Stimulated activated CD4-positive, alpha-beta T cell treated with anti-CD3 and anti-CD28 coated beads, Interleukin-12 subunit alpha, Interleukin-12 subunit beta, amount 100 ng/mL, for 24 hours (primary cell): ENCODE data around the gene CCDC9B.

Experiments used
- DNase-seq, 2 experiments: peaks; one replicate each; pipeline ENCODE4 v3.0.0-alpha.2; 2020; ENCODE audit warnings: low read depth in 2 of 2

CCDC9B gene

DNA sequence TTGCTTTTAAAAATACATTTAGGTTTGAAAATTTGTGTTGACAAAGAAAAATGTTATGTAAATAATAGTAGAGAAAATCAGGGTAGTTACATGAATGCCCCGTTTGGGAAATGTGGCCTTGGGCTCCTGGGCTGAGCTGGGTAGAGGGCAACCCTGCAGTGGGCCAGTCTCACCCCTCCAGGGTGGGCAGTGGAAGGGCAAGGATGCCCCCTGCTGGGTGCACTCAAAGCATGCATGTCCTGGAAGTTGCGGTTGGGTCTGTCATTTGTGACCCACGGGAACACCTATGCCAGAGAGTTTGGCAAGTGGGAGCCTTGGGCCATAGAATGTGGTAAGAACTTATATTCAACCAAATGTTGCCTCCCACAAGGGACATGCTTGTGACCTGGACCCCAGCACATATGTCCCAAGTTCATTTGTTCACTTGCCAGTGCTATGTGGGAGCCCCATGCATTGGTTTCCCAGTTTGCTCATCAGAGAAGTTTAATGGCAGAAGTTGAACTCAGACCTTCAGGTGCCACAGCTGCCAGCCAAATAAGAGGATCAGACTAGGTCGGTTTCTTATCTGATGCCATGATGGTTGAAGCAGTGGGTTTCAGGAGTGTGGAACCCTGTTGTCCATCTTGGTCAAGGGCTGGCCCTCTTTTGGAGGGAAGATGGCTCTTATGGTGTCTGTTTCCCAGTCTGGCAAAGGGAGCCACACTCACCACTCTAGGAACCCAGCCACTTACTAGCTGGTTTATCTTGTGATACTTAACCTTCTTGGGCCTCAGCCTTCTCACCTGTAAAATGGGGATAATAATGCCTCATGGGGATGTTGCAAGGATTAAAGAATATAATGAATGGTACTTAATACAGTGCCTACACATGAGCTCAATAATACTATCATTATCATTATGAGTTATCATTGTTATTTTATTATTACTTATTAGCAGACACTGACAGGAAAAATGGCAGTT lies 30.5 kb downstream of the CCDC9B start:
- DNase-seq: peak in 1 of 2 experiments; percentile 51

DNA sequence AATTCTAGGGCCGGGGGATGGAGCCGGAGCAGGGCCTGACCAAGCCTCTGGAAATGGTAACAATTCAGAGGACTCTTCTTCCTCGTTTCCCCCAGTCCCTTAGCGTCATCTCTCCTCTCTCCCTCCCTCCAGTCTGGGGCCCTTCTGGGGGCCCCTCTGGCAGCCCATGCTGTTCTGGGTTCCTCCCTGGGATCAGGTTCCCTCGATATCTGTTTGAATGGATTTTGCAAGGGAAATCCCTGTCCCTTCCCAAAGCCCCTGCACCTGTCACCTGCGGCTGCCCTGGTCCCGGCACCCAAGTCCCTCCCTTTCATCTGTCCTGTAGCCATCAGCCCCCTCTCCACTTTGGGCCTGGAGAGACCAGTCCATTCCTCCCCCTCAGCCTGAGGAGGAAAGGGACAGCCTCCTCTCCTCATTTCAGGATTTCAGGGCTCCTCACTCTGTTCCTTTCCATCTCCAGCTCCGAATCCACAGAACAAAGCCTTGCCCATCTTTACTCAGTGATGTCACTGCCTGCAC lies 31.3 kb downstream of the CCDC9B start:
- no peak for DNase-seq

DNA sequence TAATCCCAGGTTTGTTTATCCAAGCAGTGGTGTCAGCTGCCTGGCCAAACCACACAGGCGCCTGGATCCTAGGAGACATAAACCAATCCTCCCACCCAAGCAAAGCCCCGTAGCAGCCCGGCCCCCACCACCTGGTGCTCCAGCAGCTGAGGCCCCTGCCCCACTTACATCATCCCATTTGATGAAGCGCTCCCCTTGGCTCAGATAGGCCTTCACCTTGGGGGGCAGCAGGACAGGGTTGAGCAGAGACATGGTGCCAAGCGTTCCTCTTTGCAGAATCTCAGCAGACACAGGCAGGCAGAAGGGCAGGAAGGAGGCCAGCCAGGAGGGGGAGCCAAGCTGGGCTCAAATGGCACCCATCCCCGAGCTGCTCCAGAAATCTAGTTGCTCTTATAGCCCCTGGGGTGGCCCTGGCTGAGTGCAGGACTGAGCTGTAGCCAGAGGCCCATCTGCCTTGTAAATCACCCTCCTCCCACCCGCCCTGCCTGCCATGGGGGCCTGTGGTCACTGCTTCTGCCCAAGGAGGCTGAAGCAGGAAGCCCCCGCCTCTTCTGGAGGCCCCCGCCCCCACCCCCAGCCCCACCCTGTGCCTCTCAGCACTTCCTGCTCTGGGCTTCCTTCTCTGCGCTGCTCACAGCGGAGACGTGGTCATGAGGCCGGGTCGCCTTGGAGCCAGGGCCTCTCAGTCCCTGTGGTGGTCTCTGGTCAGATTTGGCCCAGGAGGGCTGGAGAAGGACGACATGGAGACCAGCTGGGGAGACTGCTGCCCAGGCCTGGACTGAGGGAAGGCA lies 33.1 kb downstream of the CCDC9B start, which contains the start of gene PLCB2:
Gene PLCB2 (minus strand): TSS at position 515 of the 791 bp plus-strand sequence. CDS start 263 bp downstream, at position 252.
- peak in 1 of 2 experiments; percentile 54 for DNase-seq

DNA sequence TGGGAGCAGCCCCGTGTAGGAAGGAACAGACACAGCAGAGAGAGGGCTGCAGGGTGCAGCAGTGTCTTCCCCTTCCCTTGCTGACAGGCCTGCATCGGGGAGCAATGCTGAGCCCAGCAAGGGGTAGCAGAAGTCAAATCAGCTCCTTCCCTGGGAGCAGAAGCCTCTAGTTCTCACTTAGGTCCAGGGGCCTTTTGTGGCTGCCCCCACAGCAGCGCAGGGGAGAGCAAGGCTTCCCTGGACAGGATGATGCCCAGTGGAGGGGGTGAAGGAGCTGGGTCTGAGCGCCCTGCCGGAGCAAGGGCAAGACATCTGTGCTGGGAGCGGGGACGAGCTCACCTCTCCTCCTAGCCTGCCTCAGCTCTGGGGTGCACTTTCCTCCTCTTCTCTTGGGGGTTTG lies 33.8 kb downstream of the CCDC9B start:
- DNase-seq: no peak

DNA sequence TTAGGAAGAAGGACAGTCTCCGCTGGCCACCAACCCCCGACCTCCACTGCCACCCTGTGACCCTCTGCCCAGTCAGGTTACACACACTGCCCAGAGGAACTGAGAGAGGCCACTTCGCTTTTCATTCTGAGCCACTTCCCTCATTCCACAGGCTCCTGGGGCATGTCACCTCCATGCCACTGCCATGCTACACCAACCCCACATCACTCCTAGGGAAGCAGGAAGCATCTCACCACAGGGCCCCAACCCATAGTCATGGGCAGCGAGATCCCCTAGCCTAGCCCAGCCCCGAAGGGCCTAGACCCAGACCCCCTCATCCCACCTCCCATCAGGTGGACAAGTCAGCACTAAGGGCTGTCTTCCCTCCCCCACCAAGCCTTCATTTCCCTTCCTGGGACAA lies 34.4 kb downstream of the CCDC9B start:
- no peak for DNase-seq

DNA sequence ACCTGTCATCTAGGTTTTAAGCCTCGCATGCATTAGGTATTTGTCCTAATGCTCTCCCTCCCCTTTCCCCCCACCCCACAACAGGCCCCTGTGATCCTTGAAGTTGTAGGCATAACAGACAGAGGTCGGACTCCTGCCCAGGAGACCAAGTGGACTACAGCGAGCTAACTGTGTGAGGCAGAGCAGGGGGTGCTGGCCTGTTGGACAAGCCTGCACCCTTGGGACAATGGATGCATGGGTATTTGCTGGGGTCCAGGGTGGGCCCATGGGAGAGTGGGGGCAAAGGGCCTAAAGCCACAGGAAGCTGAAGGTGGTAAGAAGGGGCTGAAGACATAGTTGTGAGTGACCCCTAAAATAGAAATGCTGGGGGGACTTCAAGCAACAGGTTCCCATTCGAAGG lies 35.5 kb downstream of the CCDC9B start:
- no peak for DNase-seq

DNA sequence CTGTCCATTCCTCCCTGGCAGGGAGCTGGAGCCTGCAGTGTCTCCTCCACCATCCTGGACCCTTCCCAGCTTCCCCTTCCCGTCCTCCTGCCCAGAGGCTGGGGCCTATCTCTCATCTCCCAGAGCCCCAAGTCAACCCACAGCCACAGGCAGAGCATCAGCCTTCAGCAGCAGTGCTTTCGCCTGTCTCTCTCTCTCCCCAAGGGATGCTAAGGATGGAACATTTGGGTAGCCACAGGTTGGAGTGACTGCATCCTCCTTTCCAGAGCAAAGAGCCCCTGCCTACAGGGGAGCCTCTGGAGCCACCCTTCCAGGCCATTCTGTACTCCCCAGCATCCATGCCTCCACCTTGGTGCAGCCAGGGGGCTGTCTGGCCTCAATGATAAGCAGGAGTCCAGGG lies 37.2 kb downstream of the CCDC9B start:
- no peak for DNase-seq

DNA sequence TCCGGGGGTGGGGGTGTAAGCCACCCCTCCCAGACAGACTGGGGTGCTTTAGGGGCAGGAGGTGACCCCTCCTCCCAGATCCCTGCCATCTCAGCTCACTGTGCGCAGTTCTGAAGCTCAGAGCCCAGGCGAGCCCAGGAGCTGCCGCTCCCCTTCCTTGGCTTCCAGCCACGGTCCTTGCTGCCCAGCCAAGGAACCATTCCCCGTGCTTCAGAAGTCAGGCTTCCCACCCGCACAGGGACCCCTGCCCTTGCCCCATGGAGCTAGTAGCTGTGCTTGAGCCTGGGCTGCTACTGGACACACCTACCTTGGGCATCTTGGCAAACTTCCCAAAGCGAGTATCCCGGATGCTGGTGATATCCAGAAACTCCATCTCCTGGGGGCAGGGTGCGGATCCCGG lies 37.8 kb downstream of the CCDC9B start:
- no peak for DNase-seq

DNA sequence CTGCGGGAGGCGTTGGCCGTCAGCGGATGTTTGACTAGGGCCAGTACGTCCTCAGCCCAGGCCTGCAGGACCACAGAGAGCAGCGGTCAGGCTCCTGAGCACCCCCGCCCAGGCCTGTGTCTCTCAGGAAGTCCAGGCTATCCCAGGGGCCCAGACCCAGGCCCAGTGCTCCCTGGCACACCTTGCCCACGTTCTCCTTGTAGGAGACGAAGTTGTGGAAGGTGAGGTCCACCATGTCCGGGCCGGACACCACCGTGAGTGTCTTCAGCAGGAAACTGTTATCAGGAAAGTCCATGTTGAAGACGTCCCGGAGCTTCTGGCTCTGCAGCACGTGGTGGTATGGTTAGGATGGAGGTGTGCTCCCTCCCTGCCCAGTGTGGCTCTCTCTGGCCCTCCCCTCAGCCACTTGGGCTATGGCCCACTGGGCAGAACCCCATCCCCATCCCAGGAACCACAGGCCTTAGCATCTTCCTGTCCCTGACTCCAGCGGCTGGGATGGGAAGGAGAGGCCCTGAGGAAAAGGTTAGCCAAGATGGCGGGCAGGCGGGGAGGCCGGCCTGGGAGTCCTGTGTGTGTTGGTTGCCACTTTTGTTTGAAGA lies 38.4 kb downstream of the CCDC9B start:
- DNase-seq: no peak

DNA sequence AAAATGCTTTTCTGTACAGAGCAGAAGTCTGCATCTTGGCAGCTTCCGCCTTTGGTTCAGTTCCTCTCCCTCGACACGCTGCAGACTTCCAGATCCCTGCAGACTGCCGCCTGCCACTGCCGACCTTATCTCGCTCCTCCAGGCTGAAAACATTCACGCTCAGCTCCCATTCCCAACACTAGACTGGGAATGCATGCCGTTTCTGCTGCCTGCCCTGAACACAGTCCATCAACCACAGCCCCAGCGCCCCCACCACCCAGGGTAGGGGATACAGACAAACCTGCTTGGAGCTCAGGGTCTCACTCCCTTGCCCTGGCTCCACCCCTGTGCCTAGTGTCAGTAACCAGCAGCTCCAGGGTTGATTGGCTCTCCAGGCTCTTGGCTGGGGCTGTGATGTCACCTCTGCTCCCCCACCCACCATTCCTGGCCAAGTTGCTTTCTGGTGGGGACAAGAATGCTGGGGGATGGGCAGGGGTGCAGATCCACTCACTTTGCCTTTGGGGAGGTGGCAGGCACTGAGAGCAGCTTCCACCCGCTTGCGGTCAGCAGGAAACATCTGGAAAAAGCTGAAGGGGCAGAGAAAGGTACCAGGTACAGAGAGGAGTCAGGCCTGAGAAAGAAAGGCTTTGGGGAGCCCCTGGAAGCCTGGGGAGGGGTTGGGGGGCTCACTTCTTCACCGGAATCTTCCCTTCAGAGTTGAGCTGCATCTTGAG lies 39.1 kb downstream of the CCDC9B start:
- no peak for DNase-seq

DNA sequence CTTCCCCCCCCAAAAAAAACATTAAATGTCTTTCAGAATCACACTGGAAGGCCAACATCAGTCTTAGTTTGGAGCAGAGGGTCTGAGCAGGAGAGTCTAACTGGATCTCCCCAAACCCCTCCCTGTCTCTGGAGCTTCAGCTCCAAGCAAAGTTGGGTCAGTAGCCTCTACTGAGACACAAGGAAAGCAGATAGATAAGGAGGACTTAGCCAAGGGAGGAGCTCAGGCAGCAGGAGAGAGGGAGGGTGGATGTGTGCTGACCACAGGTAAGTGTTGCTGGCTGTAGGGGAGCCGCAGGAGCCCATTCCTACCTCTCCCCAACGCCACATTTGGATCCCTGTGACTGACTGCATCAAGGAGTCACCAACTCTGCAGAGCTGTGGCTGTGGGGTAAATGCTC lies 40.0 kb downstream of the CCDC9B start:
- DNase-seq: no peak

DNA sequence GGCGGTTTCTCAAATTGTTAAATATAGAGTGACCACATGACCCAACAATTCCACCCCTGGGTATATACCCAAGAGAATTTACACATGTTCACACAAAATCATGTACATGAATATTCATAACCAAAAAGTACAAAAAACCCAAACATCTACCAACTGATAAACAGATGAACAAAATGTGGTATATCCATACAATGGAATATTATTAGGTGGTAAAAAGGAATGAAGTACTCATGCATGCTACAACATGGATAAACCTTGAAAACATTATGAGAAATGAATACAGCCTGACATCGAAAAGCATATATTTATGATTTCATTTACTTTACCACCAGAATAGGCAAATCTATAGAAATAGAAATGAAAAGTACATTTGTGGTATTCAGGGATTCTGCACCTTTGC lies 40.4 kb downstream of the CCDC9B start:
- no peak for DNase-seq

DNA sequence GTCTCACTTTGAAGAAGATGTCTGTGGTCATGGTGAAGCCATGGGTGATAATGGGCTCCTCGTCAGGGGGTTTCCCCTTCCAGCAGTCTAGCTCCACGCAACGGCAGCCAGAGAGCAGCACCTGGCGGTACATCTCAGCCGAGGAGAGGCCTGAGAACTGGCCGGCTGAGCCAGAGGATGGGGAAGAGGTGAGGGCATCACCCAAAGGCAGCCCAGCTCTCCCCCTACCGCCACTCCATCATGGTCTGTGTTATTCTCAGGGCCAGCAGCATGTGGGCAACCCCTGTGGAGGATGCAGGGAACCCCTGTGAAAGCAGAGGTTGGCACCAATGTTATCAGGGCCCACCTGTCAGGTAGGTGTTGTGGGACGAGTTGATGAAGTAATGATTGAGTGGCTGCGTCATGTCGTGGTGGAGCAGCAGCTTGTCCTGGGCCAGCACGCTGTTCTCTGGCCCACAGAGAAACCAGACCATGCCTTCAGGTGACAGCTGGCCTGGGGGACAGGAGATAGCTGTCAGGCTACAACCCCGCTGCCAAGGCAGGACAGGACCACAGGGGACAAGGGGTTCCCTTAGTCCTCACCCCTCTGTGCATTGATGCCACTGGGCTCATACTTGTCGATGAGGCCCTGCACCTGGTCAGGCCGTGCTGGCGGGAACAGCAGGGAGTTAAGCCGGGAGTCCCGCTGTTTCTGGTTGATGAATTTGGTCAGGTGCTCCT lies 42.4 kb downstream of the CCDC9B start:
- no peak for DNase-seq

DNA sequence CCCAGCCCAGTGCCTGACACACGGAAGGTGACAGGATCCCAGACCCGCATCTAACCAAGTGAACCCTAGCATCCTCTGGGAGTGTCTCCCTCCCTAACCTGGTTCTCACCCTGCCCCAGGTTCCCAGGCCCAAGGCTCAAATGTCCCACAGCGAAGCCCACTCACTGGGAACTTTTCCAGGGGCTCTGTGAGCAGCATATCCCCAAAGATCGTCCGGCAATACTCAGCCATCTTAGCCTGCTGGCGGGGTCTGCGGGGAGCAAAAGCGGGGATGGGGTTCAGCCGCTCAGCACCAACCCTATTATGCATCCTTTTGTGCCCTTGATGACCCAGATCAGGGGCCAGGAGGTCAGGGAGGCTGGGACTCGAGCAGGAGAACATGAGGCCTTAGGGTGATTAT lies 43.4 kb downstream of the CCDC9B start:
- no peak for DNase-seq

DNA sequence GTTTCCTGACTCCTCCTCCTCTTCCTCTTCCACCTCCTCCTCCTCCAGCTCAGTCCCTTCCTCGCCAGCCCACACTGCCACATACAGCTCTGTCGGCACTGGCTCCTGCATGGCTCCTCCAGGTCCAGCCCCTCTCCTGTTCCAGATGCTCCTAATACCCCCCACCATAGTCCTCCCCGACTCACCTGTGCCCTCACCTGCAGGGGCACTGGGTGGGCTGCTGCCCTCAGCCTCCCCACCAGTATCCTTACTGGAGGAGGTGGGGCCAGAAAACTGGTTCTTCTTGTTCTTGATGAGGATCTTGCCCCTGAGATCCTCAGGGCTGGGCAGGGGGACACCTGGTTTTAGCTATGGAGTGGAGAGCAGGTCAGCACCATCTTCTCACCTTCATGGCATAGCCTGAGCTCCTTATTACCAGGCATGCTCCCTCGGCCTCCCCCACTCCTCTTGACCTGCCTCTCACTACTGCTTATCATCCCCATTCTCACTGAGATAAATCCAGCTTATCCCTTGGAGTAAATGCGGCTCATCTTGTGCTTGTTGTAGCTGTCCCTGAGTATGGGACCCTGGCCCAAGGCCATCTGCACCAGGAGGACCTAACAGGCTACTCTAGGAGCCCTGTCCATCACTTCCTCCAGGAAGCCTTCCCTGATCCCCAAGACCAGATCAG lies 44.0 kb downstream of the CCDC9B start:
- DNase-seq: no peak

DNA sequence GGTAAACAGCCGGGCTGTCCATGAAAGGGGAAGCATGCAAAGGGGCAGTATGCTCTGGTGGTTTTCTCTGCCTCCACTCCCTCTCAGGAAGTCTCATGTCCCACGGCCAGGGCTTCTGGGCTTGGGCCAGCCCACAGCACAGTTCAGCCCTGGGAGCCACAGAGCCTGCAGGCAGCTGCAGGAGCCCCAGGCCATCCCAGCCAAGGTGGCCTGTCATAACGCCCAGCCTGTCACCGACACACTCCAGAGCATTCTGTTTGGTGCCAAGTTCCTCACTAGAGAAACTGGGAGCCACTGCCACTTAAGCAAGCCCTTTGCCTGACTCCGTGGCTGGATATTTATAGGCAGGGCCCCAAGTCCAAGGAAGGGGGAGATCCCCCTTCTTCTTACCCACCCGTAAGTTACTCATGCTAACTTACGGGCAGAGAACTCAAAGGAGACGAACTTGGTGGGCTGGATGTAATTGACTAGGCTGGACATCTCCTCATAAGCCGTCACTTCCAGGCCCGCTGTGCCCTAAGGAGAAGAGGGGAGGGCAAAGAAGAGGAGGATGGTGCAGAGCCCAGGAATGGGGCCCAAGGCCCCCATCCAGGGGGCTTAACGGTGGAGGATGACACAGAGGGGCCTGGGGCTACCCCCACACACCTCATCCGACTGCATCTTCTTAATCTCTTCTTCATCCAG lies 44.7 kb downstream of the CCDC9B start:
- no peak for DNase-seq

DNA sequence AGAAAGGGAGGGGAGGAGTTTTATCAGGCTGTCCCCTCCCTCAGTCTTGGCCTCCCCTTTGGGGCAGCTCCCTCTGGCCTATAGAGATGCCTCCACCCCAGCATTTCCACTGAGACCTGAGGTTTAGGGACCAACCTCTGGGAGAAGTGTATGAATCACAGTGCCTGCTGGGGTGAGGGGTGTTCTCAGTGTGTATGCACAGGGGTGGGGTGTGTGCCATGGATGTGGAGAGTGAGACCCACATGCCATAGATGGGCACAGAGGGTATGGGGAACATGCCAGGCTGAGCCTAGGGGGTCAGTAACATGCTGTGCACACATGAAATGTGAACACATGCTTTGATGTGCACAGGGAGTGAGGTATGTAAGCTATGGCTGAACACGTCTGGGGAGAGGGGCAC lies 45.4 kb downstream of the CCDC9B start:
- DNase-seq: no peak

DNA sequence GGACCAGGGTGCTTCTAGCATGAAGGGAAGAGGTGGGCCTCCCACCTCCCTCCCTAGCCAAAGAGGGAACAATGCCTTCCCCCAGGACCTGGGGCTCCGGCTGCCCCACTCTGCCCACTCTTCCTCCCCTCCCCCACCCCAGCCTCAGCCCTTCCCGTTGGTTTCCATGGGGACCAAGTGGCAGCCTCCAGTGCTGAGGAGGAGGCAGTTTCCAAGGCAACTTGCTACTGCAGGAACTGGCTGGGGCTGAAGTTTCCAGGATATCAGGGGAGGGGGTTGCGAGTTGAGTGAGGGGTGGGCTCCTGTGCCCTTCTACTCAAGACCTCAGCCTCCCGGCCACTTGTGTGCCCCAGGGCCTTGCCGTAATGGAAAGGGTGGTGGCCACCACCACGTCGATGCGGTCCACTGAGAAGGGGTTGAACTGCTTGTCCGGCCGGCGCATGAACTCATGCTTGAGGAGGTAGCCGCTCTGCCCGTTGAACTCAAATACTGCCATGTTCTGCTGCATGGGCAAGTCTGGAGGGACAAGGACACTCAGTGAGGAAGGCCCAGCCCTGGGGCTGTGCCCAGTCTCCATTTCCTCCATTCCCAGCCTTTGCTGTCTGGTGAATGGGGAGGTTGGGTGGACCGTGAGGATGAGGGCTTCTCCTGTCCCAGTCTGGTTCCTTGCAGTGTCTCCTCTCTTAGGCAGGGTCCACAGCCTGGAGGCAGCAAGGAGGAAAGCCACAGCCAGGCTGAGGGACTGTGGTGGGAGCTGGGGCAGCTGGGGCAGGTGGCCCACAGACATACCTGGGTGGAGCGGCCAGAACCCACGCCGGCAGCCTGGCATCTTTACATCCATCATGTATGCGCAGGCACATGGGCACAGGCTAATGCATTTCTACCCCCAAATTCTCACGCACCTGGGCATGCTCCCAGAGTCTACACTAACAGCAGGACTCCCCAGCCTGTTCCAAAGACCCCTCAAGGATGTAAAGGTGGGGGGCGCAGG lies 46.5 kb downstream of the CCDC9B start:
- no peak for DNase-seq
